B cell (primary cell): ENCODE data around the gene MBTD1.

Experiments
- EZH2 ChIP-seq: IDR thresholded peaks from 2 replicates; pipeline ENCODE4 v1.6.1; 2012; ENCODE audit warnings: borderline replicate concordance, low read depth, mild to moderate bottlenecking, moderate library complexity, low read length; ENCODE audit not compliant: insufficient read depth, poor library complexity, severe bottlenecking
- TF ChIP-seq, protein P1 (sequence below): fragments of 200-600 bp; IDR thresholded peaks from one replicate; pipeline ENCODE4 v1.8.0; 2022; ENCODE audit warnings: antibody characterized with exemption, mild to moderate bottlenecking

DNA sequence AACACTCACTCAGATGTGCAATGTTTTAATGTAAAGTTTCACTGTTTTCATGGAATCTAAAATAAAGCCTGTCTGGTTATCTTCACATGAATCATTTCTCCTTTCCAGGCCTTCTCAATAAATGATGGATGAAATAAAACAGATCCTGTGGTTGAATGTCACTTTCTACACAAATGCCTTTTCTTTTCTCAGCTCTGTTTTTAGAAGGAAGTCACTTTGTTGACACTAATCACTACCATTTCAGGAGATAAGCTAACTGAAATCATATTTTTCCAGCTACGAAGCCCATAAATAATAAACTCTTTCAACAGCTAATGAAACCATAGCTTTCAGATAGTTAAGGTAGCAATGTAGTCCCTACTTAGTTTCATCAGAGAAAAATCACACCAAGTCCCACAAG is 75.7 kb downstream of the MBTD1 start:
- TF ChIP-seq, protein P1, sequence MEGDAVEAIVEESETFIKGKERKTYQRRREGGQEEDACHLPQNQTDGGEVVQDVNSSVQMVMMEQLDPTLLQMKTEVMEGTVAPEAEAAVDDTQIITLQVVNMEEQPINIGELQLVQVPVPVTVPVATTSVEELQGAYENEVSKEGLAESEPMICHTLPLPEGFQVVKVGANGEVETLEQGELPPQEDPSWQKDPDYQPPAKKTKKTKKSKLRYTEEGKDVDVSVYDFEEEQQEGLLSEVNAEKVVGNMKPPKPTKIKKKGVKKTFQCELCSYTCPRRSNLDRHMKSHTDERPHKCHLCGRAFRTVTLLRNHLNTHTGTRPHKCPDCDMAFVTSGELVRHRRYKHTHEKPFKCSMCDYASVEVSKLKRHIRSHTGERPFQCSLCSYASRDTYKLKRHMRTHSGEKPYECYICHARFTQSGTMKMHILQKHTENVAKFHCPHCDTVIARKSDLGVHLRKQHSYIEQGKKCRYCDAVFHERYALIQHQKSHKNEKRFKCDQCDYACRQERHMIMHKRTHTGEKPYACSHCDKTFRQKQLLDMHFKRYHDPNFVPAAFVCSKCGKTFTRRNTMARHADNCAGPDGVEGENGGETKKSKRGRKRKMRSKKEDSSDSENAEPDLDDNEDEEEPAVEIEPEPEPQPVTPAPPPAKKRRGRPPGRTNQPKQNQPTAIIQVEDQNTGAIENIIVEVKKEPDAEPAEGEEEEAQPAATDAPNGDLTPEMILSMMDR, result no peak
- no peak for TF ChIP-seq EZH2
